HG03439 (cell line): ENCODE results near the gene CNOT6.
"Not testable (repeated sequence)": the region's sequence is repeated elsewhere in the genome, so short reads cannot be mapped to it uniquely, and the experiment has no call there.

Experiments
- ATAC-seq: cut with Tn5 transposase; IDR thresholded peaks from one replicate; pipeline ENCODE4 v1.9.1; 2021; ENCODE audit warnings: mild to moderate bottlenecking, moderate library complexity; ENCODE audit not compliant: unreplicated experiment

The CNOT6 gene

GRCh38 chr5:180515974-180516373 is 21.8 kb downstream of the CNOT6 start:
- not testable (repeated sequence) for ATAC-seq

- no peak for ATAC-seq
Measured at GRCh38 chr5:180516440-180516839, 22.3 kb downstream of the CNOT6 start.

- no peak for ATAC-seq
Measured at GRCh38 chr5:180519098-180519497, 24.9 kb downstream of the CNOT6 start.

GRCh38 chr5:180521101-180521500 is 26.9 kb downstream of the CNOT6 start:
- ATAC-seq: no peak

GRCh38 chr5:180521591-180521990 is 27.4 kb downstream of the CNOT6 start:
- ATAC-seq: no peak

- no peak for ATAC-seq
Measured at GRCh38 chr5:180522330-180522729, 28.2 kb downstream of the CNOT6 start.

- no peak for ATAC-seq
Measured at GRCh38 chr5:180523629-180524466, 29.7 kb downstream of the CNOT6 start.

- ATAC-seq: no peak
Measured at GRCh38 chr5:180525399-180525798, 31.2 kb downstream of the CNOT6 start.

- ATAC-seq: no peak
Measured at GRCh38 chr5:180526269-180526668, 32.1 kb downstream of the CNOT6 start.

GRCh38 chr5:180527659-180528058 is 33.5 kb downstream of the CNOT6 start:
- ATAC-seq: no peak

- not testable (repeated sequence) for ATAC-seq
Measured at GRCh38 chr5:180531036-180531585, 36.9 kb downstream of the CNOT6 start.

GRCh38 chr5:180532268-180532667 is 38.1 kb downstream of the CNOT6 start:
- no peak for ATAC-seq

GRCh38 chr5:180533845-180534244 is 39.7 kb downstream of the CNOT6 start:
- no peak for ATAC-seq

- no peak for ATAC-seq
Measured at GRCh38 chr5:180535573-180535972, 41.4 kb downstream of the CNOT6 start.

- ATAC-seq: peak; percentile 82
Measured at GRCh38 chr5:180540050-180540694, 46.0 kb downstream of the CNOT6 start.

- ATAC-seq: no peak
Measured at GRCh38 chr5:180541710-180542109, 47.5 kb downstream of the CNOT6 start.

GRCh38 chr5:180545248-180545647 is 51.1 kb downstream of the CNOT6 start:
- ATAC-seq: no peak

GRCh38 chr5:180548563-180548962 is 54.4 kb downstream of the CNOT6 start:
- ATAC-seq: no peak

GRCh38 chr5:180553530-180553929 is 59.4 kb downstream of the CNOT6 start:
- ATAC-seq: no peak

- ATAC-seq: no peak
Measured at GRCh38 chr5:180555168-180555921, 61.2 kb downstream of the CNOT6 start.

- no peak for ATAC-seq
Measured at GRCh38 chr5:180557217-180557809, 63.1 kb downstream of the CNOT6 start.
